HFF-Myc (cell line): ENCODE results near the gene LRRC56.

Source experiments
- DNase-seq: peaks from one replicate; pipeline ENCODE4 v3.0.0-alpha.2; 2011; ENCODE audit warnings: low read depth; ENCODE audit errors: extremely low read depth
- H3K4me3 ChIP-seq: replicated peaks from 2 replicates; pipeline ENCODE4 v1.5.1; 2011; ENCODE audit warnings: low read depth, mild to moderate bottlenecking, control low read depth, low read length
- CTCF ChIP-seq: IDR thresholded peaks from 2 replicates; pipeline ENCODE4 v1.5.1; 2012; ENCODE audit warnings: mild to moderate bottlenecking, low read depth, low read length, control low read depth; ENCODE audit errors: missing control alignments

Gene LRRC56

GRCh38 chr11:496834-497564 is 40.3 kb upstream of the LRRC56 start:
- TF ChIP-seq CTCF, result no peak
- DNase-seq, result no peak
- no peak overlapping the region for H3K4me3 ChIP-seq

- no peak overlapping the region for H3K4me3 ChIP-seq
- TF ChIP-seq CTCF, result no peak
- no peak for DNase-seq
Measured at GRCh38 chr11:497565-498296, 39.6 kb upstream of the LRRC56 start.

- no peak for TF ChIP-seq CTCF
- no peak for DNase-seq
- no peak overlapping the region for H3K4me3 ChIP-seq
Measured at GRCh38 chr11:498297-499181, 38.8 kb upstream of the LRRC56 start.

GRCh38 chr11:499201-500076 is 37.9 kb upstream of the LRRC56 start:
- no peak for TF ChIP-seq CTCF
- H3K4me3 ChIP-seq, result no peak overlapping the region
- no peak for DNase-seq

GRCh38 chr11:501001-501682 is 36.2 kb upstream of the LRRC56 start:
- no peak overlapping the region for H3K4me3 ChIP-seq
- TF ChIP-seq CTCF, result no peak
- DNase-seq, result no peak
